DND-41 (cell line): Measurements from ENCODE around the gene SCNN1B.

Experiments used
- EZH2 ChIP-seq: IDR thresholded peaks from 3 replicates; pipeline ENCODE4 v1.6.1; 2012; ENCODE audit warnings: borderline replicate concordance, low read depth, mild to moderate bottlenecking, moderate library complexity, low read length, inconsistent platforms; ENCODE audit not compliant: severe bottlenecking
- TF ChIP-seq, protein P1 (sequence below): IDR thresholded peaks from 2 replicates; pipeline ENCODE4 v1.5.1; 2012; ENCODE audit warnings: borderline replicate concordance, low read length, moderate library complexity, mild to moderate bottlenecking; ENCODE audit not compliant: poor library complexity, severe bottlenecking; ENCODE audit errors: extremely low read depth

DNA sequence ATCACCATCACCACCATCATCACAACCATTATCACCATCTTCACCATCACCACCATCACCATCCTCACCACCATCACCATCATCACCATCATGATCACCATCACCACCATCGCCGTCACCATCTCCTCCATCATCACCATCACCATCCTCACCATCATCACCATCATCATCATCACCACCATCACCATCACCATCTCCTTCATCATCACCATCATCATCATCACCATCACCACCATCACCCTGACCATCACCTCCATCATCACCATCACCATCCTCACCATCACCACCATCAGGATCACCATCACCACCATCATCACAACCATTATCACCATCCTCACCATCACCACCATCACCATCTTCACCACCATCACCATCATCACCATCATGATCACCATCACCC is 14.1 kb downstream of the SCNN1B start:
- TF ChIP-seq, protein P1, sequence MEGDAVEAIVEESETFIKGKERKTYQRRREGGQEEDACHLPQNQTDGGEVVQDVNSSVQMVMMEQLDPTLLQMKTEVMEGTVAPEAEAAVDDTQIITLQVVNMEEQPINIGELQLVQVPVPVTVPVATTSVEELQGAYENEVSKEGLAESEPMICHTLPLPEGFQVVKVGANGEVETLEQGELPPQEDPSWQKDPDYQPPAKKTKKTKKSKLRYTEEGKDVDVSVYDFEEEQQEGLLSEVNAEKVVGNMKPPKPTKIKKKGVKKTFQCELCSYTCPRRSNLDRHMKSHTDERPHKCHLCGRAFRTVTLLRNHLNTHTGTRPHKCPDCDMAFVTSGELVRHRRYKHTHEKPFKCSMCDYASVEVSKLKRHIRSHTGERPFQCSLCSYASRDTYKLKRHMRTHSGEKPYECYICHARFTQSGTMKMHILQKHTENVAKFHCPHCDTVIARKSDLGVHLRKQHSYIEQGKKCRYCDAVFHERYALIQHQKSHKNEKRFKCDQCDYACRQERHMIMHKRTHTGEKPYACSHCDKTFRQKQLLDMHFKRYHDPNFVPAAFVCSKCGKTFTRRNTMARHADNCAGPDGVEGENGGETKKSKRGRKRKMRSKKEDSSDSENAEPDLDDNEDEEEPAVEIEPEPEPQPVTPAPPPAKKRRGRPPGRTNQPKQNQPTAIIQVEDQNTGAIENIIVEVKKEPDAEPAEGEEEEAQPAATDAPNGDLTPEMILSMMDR = no peak
- no peak for TF ChIP-seq EZH2
